ENCODE results near the gene NFASC. TPM values are rescaled to one million over a fixed set of nuclear protein-coding genes. Genes with fewer than 3 reads are reported as not detected.

The NFASC gene
- total and polyA plus RNA-seq, 4 donors, result 4.3 to 92.7 (median 32.8) TPM

- no peaks in the 10 kb centered on the region for H3K4me1 ChIP-seq (ENCODE audit: control insufficient read depth in 1 of 2, insufficient read depth in 2 of 2, low read length in 2 of 2)
- 93 to 94% methylated on average over 14 of the region's 14 CpGs for WGBS, 2 donors
- H3K27me3 ChIP-seq (ENCODE audit: control insufficient read depth in 1 of 2, insufficient read depth in 2 of 2, low read length in 1 of 2), result no peaks in the 10 kb centered on the region
- no peak for DNase-seq
- H3K4me3 ChIP-seq (ENCODE audit: low read length in 2 of 2), result no peak overlapping the region
- H3K27ac ChIP-seq (ENCODE audit: low read depth in 1 of 2, low read length in 2 of 2), result no peak overlapping the region
- ATAC-seq (ENCODE audit: low FRiP score), result no peak
- H3K36me3 ChIP-seq (ENCODE audit: control insufficient read depth in 1 of 2, insufficient read depth in 2 of 2, low read length in 1 of 2), result no peaks in the 10 kb centered on the region
- H3K9me3 ChIP-seq (ENCODE audit: control insufficient read depth, low read length), result no peaks in the 10 kb centered on the region
- intact Hi-C loops (cut with DNase I), result no loop called here
Observed at GRCh38 chr1:204978782-204979181, 108.1 kb downstream of the NFASC start.

GRCh38 chr1:204979306-204979705 is 108.6 kb downstream of the NFASC start:
- ATAC-seq (ENCODE audit: low FRiP score) (no peak), DNase-seq (no peak)
- Histone ChIP-seq H3K9me3 (ENCODE audit: control insufficient read depth, low read length) (no peaks in the 10 kb centered on the region), H3K4me1 (ENCODE audit: control insufficient read depth in 1 of 2, insufficient read depth in 2 of 2, low read length in 2 of 2) (no peaks in the 10 kb centered on the region), H3K27ac (ENCODE audit: low read depth in 1 of 2, low read length in 2 of 2) (no peak overlapping the region), H3K27me3 (ENCODE audit: control insufficient read depth in 1 of 2, insufficient read depth in 2 of 2, low read length in 1 of 2) (no peaks in the 10 kb centered on the region), H3K4me3 (ENCODE audit: low read length in 2 of 2) (no peak overlapping the region), H3K36me3 (ENCODE audit: control insufficient read depth in 1 of 2, insufficient read depth in 2 of 2, low read length in 1 of 2) (no peaks in the 10 kb centered on the region)
- 93 to 94% methylated on average over 18 of the region's 18 CpGs for WGBS, 2 donors
- intact Hi-C loops (cut with DNase I), result no loop called here

- H3K4me1 ChIP-seq (ENCODE audit: control insufficient read depth in 1 of 2, insufficient read depth in 2 of 2, low read length in 2 of 2), result no peaks in the 10 kb centered on the region
- no peak overlapping the region for H3K27ac ChIP-seq (ENCODE audit: low read depth in 1 of 2, low read length in 2 of 2)
- ATAC-seq (ENCODE audit: low FRiP score) (no peak), DNase-seq (no peak)
- no peak overlapping the region for H3K4me3 ChIP-seq (ENCODE audit: low read length in 2 of 2)
- no peaks in the 10 kb centered on the region for H3K27me3 ChIP-seq (ENCODE audit: control insufficient read depth in 1 of 2, insufficient read depth in 2 of 2, low read length in 1 of 2)
- no peaks in the 10 kb centered on the region for H3K9me3 ChIP-seq (ENCODE audit: control insufficient read depth, low read length)
- no peaks in the 10 kb centered on the region for H3K36me3 ChIP-seq (ENCODE audit: control insufficient read depth in 1 of 2, insufficient read depth in 2 of 2, low read length in 1 of 2)
- 88 to 91% methylated on average over 9 to 10 of the region's 10 CpGs for WGBS, 2 donors
- intact Hi-C loops (cut with DNase I), result loop anchor here in 1 of 2 donors (10.0 kb wide), 1 partner anchor 275 kb away; no protein-coding TSS in a partner anchor
Observed at GRCh38 chr1:204979891-204980649, 109.4 kb downstream of the NFASC start.

- H3K4me3 ChIP-seq (ENCODE audit: low read length in 2 of 2), result no peak overlapping the region
- H3K27ac ChIP-seq (ENCODE audit: low read depth in 1 of 2, low read length in 2 of 2), result no peak overlapping the region
- WGBS, 2 donors, result 63 to 73% methylated on average over 3 of the region's 3 CpGs
- no peaks in the 10 kb centered on the region for H3K9me3 ChIP-seq (ENCODE audit: control insufficient read depth, low read length)
- ATAC-seq (ENCODE audit: low FRiP score) (no peak), DNase-seq (no peak)
- H3K4me1 ChIP-seq (ENCODE audit: control insufficient read depth in 1 of 2, insufficient read depth in 2 of 2, low read length in 2 of 2), result no peaks in the 10 kb centered on the region
- no peaks in the 10 kb centered on the region for H3K36me3 ChIP-seq (ENCODE audit: control insufficient read depth in 1 of 2, insufficient read depth in 2 of 2, low read length in 1 of 2)
- intact Hi-C loops (cut with DNase I), result loop anchor here in 1 of 2 donors (10.0 kb wide), 1 partner anchor 274 kb away; no protein-coding TSS in a partner anchor
- H3K27me3 ChIP-seq (ENCODE audit: control insufficient read depth in 1 of 2, insufficient read depth in 2 of 2, low read length in 1 of 2), result no peaks in the 10 kb centered on the region
Observed at GRCh38 chr1:204980840-204981405, 110.3 kb downstream of the NFASC start.

- 76 to 81% methylated on average over 11 of the region's 11 CpGs for WGBS, 2 donors
- Histone ChIP-seq H3K27me3 (ENCODE audit: control insufficient read depth in 1 of 2, insufficient read depth in 2 of 2, low read length in 1 of 2) (no peaks in the 10 kb centered on the region), H3K36me3 (ENCODE audit: control insufficient read depth in 1 of 2, insufficient read depth in 2 of 2, low read length in 1 of 2) (no peaks in the 10 kb centered on the region), H3K4me3 (ENCODE audit: low read length in 2 of 2) (no peak overlapping the region), H3K27ac (ENCODE audit: low read depth in 1 of 2, low read length in 2 of 2) (no peak overlapping the region), H3K9me3 (ENCODE audit: control insufficient read depth, low read length) (no peaks in the 10 kb centered on the region), H3K4me1 (ENCODE audit: control insufficient read depth in 1 of 2, insufficient read depth in 2 of 2, low read length in 2 of 2) (no peaks in the 10 kb centered on the region)
- no peak for ATAC-seq (ENCODE audit: low FRiP score)
- intact Hi-C loops (cut with DNase I), result loop anchor here in 1 of 2 donors (10.0 kb wide), 1 partner anchor 272 kb away; no protein-coding TSS in a partner anchor
- no peak for DNase-seq
Observed at GRCh38 chr1:204983136-204983535, 112.5 kb downstream of the NFASC start.

- H3K27ac ChIP-seq (ENCODE audit: low read depth in 1 of 2, low read length in 2 of 2), result no peak overlapping the region
- H3K27me3 ChIP-seq (ENCODE audit: control insufficient read depth in 1 of 2, insufficient read depth in 2 of 2, low read length in 1 of 2), result no peaks in the 10 kb centered on the region
- no peaks in the 10 kb centered on the region for H3K9me3 ChIP-seq (ENCODE audit: control insufficient read depth, low read length)
- 91% methylated on average over 10 of the region's 10 CpGs for whole genome bisulfite sequencing, 2 donors
- H3K36me3 ChIP-seq (ENCODE audit: control insufficient read depth in 1 of 2, insufficient read depth in 2 of 2, low read length in 1 of 2), result no peaks in the 10 kb centered on the region
- no peak overlapping the region for H3K4me3 ChIP-seq (ENCODE audit: low read length in 2 of 2)
- ATAC-seq (ENCODE audit: low FRiP score) (no peak), DNase-seq (no peak)
- H3K4me1 ChIP-seq (ENCODE audit: control insufficient read depth in 1 of 2, insufficient read depth in 2 of 2, low read length in 2 of 2), result no peaks in the 10 kb centered on the region
- intact Hi-C loops (cut with DNase I), result loop anchor here in 1 of 2 donors (10.0 kb wide), 1 partner anchor 271 kb away; no protein-coding TSS in a partner anchor
Observed at GRCh38 chr1:204983881-204984280, 113.2 kb downstream of the NFASC start.

- Histone ChIP-seq H3K9me3 (ENCODE audit: control insufficient read depth, low read length) (no peaks in the 10 kb centered on the region), H3K4me3 (ENCODE audit: low read length in 2 of 2) (no peak overlapping the region), H3K36me3 (ENCODE audit: control insufficient read depth in 1 of 2, insufficient read depth in 2 of 2, low read length in 1 of 2) (no peaks in the 10 kb centered on the region), H3K4me1 (ENCODE audit: control insufficient read depth in 1 of 2, insufficient read depth in 2 of 2, low read length in 2 of 2) (no peaks in the 10 kb centered on the region), H3K27ac (ENCODE audit: low read depth in 1 of 2, low read length in 2 of 2) (no peak overlapping the region), H3K27me3 (ENCODE audit: control insufficient read depth in 1 of 2, insufficient read depth in 2 of 2, low read length in 1 of 2) (no peaks in the 10 kb centered on the region)
- intact Hi-C loops (cut with DNase I), result loop anchor here in 1 of 2 donors (10.0 kb wide), 1 partner anchor 270 kb away; no protein-coding TSS in a partner anchor
- ATAC-seq (ENCODE audit: low FRiP score), result no peak
- WGBS, 2 donors, result 88 to 89% methylated on average over 8 of the region's 8 CpGs
- no peak for DNase-seq
Observed at GRCh38 chr1:204984499-204984898, 113.8 kb downstream of the NFASC start.

- H3K27ac ChIP-seq (ENCODE audit: low read depth in 1 of 2, low read length in 2 of 2), result no peak overlapping the region
- H3K4me3 ChIP-seq (ENCODE audit: low read length in 2 of 2), result no peak overlapping the region
- DNase-seq (no peak), ATAC-seq (ENCODE audit: low FRiP score) (no peak)
- no peaks in the 10 kb centered on the region for H3K36me3 ChIP-seq (ENCODE audit: control insufficient read depth in 1 of 2, insufficient read depth in 2 of 2, low read length in 1 of 2)
- intact Hi-C loops (cut with DNase I), result loop anchor here in 1 of 2 donors (5.0 to 10.0 kb wide), 2 partner anchors 76 to 269 kb away; no protein-coding TSS in a partner anchor
- H3K27me3 ChIP-seq (ENCODE audit: control insufficient read depth in 1 of 2, insufficient read depth in 2 of 2, low read length in 1 of 2), result no peaks in the 10 kb centered on the region
- no peaks in the 10 kb centered on the region for H3K9me3 ChIP-seq (ENCODE audit: control insufficient read depth, low read length)
- WGBS, 2 donors, result 79 to 88% methylated on average over 17 of the region's 17 CpGs
- H3K4me1 ChIP-seq (ENCODE audit: control insufficient read depth in 1 of 2, insufficient read depth in 2 of 2, low read length in 2 of 2), result no peaks in the 10 kb centered on the region
Observed at GRCh38 chr1:204986181-204986580, 115.5 kb downstream of the NFASC start.

Data from aorta (tissue), 5 donors.